Endothelial cell of umbilical vein (primary cell): ENCODE results near the gene CD248. TPM values are rescaled to one million over a fixed set of nuclear protein-coding genes. Genes with fewer than 3 reads are reported as not detected.

ENCODE experiments used
- BruUV-seq: library from RNA; stranded (reverse); fragments of 400-500 nt; replicated peaks from 2 replicates; lab custom pipeline; 2021; lab: Mats Ljungman, UMichigan
- CTCF ChIA-PET: fragments of 300-600, 350-600 bp; sonication (Branson Sonifier 250); formaldehyde crosslinking; loops from one replicate; lab custom pipeline; 2021; ENCODE audit warnings: antibody characterized with exemption, inconsistent platforms; lab: Charles Lee
- POLR2A ChIA-PET: fragments of 300-600, 350-600 bp; sonication (Branson Sonifier 250); formaldehyde crosslinking; loops from one replicate; lab custom pipeline; 2021; ENCODE audit warnings: antibody characterized with exemption, inconsistent platforms; lab: Charles Lee
- DNase-seq: peaks from one replicate; pipeline ENCODE4 v3.0.0-alpha.2; 2011; ENCODE audit warnings: low read depth, low spot score
- FAIRE-seq: peaks from 2 replicates; lab custom pipeline; 2011; peaks lifted over from hg19 to GRCh38; lab: Jason Lieb, UNC
- H2AFZ ChIP-seq: 2 replicates; pipeline ENCODE4 v1.6.0; 2012; ENCODE audit warnings: low read depth, low read length, control low read depth, inconsistent platforms
- H3K27ac ChIP-seq: 2 replicates; pipeline ENCODE4 v1.5.1; 2011; ENCODE audit warnings: low read depth, mild to moderate bottlenecking, control low read depth, low read length, moderate library complexity; ENCODE audit not compliant: insufficient read depth
- H3K27me3 ChIP-seq, 2 experiments: 2 replicates each; pipeline versions ENCODE4 v1.6.0 to v1.6.1; 2011; ENCODE audit warnings: low read length in 2 of 2, mixed read lengths in 1 of 2; ENCODE audit not compliant: control insufficient read depth in 2 of 2, insufficient read depth in 2 of 2
- H3K36me3 ChIP-seq, 2 experiments: 2 replicates in 1 of 2; 3 replicates in 1 of 2; pipeline ENCODE4 v1.5.1; 2011; ENCODE audit warnings: low read length in 2 of 2, mild to moderate bottlenecking in 1 of 2, moderate library complexity in 1 of 2; ENCODE audit not compliant: control insufficient read depth in 2 of 2, insufficient read depth in 2 of 2; ENCODE audit errors: extremely low read depth in 1 of 2
- H3K4me1 ChIP-seq: 3 replicates; pipeline ENCODE4 v1.5.1; 2011; ENCODE audit warnings: mild to moderate bottlenecking, low read length; ENCODE audit not compliant: control insufficient read depth, insufficient read depth; ENCODE audit errors: extremely low read depth
- H3K4me2 ChIP-seq: 2 replicates; pipeline ENCODE4 v1.6.1; 2011; ENCODE audit warnings: low read length, control low read depth, mixed read lengths; ENCODE audit not compliant: insufficient read depth
- H3K4me3 ChIP-seq, 3 experiments: fragments of 200-600 bp in 1 of 3; sonication (generic), shearing (Covaris generic) in 1 of 3; replicated peaks in 1 of 3; 2 replicates each; pipeline ENCODE4 v1.5.1; 2011 to 2016; ENCODE audit warnings: control low read depth in 3 of 3, low read length in 3 of 3, mild to moderate bottlenecking in 2 of 3, inconsistent platforms in 1 of 3, low read depth in 1 of 3, moderate library complexity in 1 of 3; ENCODE audit not compliant: insufficient read depth in 1 of 3
- H3K79me2 ChIP-seq: 2 replicates; pipeline ENCODE4 v1.6.0; 2012; ENCODE audit warnings: low read length, inconsistent platforms; ENCODE audit not compliant: control insufficient read depth, insufficient read depth
- H3K9ac ChIP-seq: replicated peaks from 2 replicates; pipeline ENCODE3; 2011; ENCODE audit warnings: low read length, control low read depth; ENCODE audit not compliant: insufficient read depth; ENCODE audit errors: extremely low read depth
- H3K9me1 ChIP-seq: replicated peaks from 3 replicates; pipeline ENCODE4 v1.6.0; 2011; ENCODE audit warnings: mild to moderate bottlenecking, low read length; ENCODE audit not compliant: control insufficient read depth, insufficient read depth; ENCODE audit errors: extremely low read depth
- H3K9me3 ChIP-seq: replicated peaks from 2 replicates; pipeline ENCODE4 v1.5.1; 2012; ENCODE audit warnings: low read length, inconsistent platforms; ENCODE audit not compliant: control insufficient read depth, insufficient read depth
- H4K20me1 ChIP-seq: replicated peaks from 2 replicates; pipeline ENCODE3; 2011; ENCODE audit warnings: mild to moderate bottlenecking, low read length; ENCODE audit not compliant: control insufficient read depth, insufficient read depth; ENCODE audit errors: extremely low read depth
- FOS ChIP-seq: IDR thresholded peaks from 2 replicates; pipeline ENCODE4 v1.6.1; 2011; ENCODE audit warnings: mild to moderate bottlenecking, low read length, moderate library complexity, borderline replicate concordance; ENCODE audit not compliant: insufficient read depth
- JUN ChIP-seq: IDR thresholded peaks from 2 replicates; pipeline ENCODE4 v1.6.1; 2011; ENCODE audit warnings: borderline replicate concordance, low read depth; ENCODE audit not compliant: insufficient read length, insufficient read depth
- POLR2A ChIP-seq: IDR thresholded peaks from 2 replicates; pipeline ENCODE4 v1.6.1; 2012; ENCODE audit warnings: low read depth, mild to moderate bottlenecking, control low read depth, low read length
- POLR2AphosphoS5 ChIP-seq: IDR thresholded peaks from 2 replicates; pipeline ENCODE4 v1.6.1; 2012; ENCODE audit warnings: low read depth, mild to moderate bottlenecking, control low read depth, low read length, moderate library complexity; ENCODE audit not compliant: insufficient read depth
- dilution Hi-C: fragments of 300-500 bp; cut with MboI; formaldehyde crosslinking; loops from one replicate; pipeline ENCODE4 v1.15.0; 2019; ENCODE audit warnings: low sequenced_read_pairs; ENCODE audit not compliant: extremely low pct_ligation_motif_present
- intact Hi-C: fragments of 100-400 bp; cut with micrococcal nuclease; formaldehyde crosslinking; loops from one replicate; pipeline ENCODE4 v1.10.0; 2022
- polyA plus RNA-seq, 4 experiments: library from polyadenylated mRNA; depleted of rRNA in 3 of 4; stranded (reverse) in 3 of 4; unstranded in 1 of 4; fragments of >200 nt; gene quantifications; 2 replicates each; pipeline versions ENCODE4 v1.2.1 to v1.2.3, GENCODE V29; 2011 to 2012; ENCODE audit warnings: missing spikeins in 1 of 4
- total RNA-seq: library from RNA; stranded (reverse); gene quantifications from 2 replicates; pipeline ENCODE4 v1.2.3, GENCODE V29; 2021
- TF ChIP-seq, protein P1 (sequence below): IDR thresholded peaks from 2 replicates; pipeline ENCODE4 v1.6.1; 2011; ENCODE audit not compliant: insufficient read depth, insufficient read length
- TF ChIP-seq, protein P2 (sequence below), 2 donors: IDR thresholded peaks; 1 replicate in 1 of 2; 2 replicates in 1 of 2; pipeline ENCODE4 v1.5.1; 2011; ENCODE audit warnings: low read length in 2 of 2, mild to moderate bottlenecking in 2 of 2, moderate library complexity in 2 of 2, control low read depth in 1 of 2, inconsistent platforms in 1 of 2, low read depth in 1 of 2; ENCODE audit not compliant: insufficient read depth in 1 of 2; ENCODE audit errors: extremely low read depth in 1 of 2

CD248 gene
- total and polyA plus RNA-seq, 2 donors (not counting 3 experiments of a cell fraction or from before 2014, with no cell fraction given) = 0.10 TPM; not detected in 1

DNA sequence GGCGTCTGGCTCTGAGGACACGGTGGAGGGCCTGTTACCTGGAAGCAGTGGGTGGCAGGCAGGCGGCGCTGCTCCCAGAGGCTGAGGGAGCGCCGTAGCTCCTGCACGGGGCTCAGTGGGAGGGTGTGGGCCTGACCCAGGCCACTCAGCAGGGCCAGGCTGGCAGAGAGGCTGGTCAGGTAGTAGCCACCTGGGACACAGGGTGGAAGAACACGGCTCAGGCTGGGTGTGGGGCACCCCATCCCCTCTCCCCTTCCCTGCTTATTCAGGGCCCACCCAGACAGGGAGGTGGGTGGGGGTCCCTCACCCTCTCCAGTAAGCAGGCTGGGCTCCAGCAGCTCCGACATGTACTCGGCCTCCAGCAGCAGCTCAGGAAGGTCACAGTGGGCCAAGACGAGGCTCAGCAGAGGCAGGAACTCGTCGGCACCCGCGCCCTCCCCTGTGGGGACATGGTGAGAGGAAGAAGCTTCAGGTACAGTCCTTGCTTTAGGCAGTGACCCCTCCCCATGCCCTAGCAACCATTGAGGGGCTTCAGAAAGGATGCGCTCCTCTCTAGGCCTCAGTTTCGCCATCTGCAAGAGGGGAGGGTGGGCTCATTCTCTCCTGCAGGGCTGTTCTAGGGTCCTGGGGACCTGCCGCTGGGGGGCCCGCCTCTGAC, 16.5 kb upstream of the CD248 start:
- Histone ChIP-seq H3K9me1 (no peaks in the 10 kb centered on the region), H3K4me1 (peaks cover 22% of the 10 kb centered on the region), H3K79me2 (no peaks in the 10 kb centered on the region), H3K27ac (no peak overlapping the region), H4K20me1 (no peaks in the 10 kb centered on the region), H2AFZ (no peak overlapping the region), H3K27me3 (no peaks in the 10 kb centered on the region), H3K9me3 (no peaks in the 10 kb centered on the region), H3K9ac (no peak overlapping the region), H3K4me3 (no peak overlapping the region), H3K36me3 (peaks cover 0 to 2% of the 10 kb centered on the region in 2 experiments), H3K4me2 (no peak overlapping the region)
- ChIA-PET CTCF (interaction anchor here (8.7 kb wide), 1 partner anchor 20 kb away, joined by 225 read pairs; the partner anchor contains the start of gene CD248), POLR2A (no interaction called here)
- no peak for DNase-seq
- intact Hi-C loops = no loop called here
- no peak for FAIRE-seq
- dilution Hi-C loops = no loop called here
- no peak for TF ChIP-seq POLR2A
- no peak for TF ChIP-seq POLR2AphosphoS5
- no peak for TF ChIP-seq JUN
- TF ChIP-seq, protein P1, sequence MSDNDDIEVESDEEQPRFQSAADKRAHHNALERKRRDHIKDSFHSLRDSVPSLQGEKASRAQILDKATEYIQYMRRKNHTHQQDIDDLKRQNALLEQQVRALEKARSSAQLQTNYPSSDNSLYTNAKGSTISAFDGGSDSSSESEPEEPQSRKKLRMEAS = no peak
- TF ChIP-seq, protein P2, sequence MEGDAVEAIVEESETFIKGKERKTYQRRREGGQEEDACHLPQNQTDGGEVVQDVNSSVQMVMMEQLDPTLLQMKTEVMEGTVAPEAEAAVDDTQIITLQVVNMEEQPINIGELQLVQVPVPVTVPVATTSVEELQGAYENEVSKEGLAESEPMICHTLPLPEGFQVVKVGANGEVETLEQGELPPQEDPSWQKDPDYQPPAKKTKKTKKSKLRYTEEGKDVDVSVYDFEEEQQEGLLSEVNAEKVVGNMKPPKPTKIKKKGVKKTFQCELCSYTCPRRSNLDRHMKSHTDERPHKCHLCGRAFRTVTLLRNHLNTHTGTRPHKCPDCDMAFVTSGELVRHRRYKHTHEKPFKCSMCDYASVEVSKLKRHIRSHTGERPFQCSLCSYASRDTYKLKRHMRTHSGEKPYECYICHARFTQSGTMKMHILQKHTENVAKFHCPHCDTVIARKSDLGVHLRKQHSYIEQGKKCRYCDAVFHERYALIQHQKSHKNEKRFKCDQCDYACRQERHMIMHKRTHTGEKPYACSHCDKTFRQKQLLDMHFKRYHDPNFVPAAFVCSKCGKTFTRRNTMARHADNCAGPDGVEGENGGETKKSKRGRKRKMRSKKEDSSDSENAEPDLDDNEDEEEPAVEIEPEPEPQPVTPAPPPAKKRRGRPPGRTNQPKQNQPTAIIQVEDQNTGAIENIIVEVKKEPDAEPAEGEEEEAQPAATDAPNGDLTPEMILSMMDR (IDR thresholded peaks at IDR 0.05; ENCODE audit: extremely low read depth in 1 of 2, insufficient read depth in 1 of 2, low read depth in 1 of 2, low read length in 2 of 2) = no peak
- no peak for TF ChIP-seq FOS
- BruUV-seq = no TSS peak
